Peyer's patch (tissue), 4 donors: ENCODE results near the gene TOB2. TPM values are rescaled to one million over a fixed set of nuclear protein-coding genes. Genes with fewer than 3 reads are reported as not detected.
A peak's percentile ranks its signal among the peaks of the same experiment; 100 is the strongest.
"Not testable (repeated sequence)": the region's sequence is repeated elsewhere in the genome, so short reads cannot be mapped to it uniquely, and the experiment has no call there.

Experiments used
- DNase-seq, 3 donors: peaks; one replicate each; pipeline ENCODE4 v3.0.0-alpha.2; 2017 to 2019
- H3K27ac ChIP-seq, 4 donors: fragments of 200-600 bp; sonication (generic); one replicate each; pipeline ENCODE4 v1.5.1; 2016 to 2019
- H3K27me3 ChIP-seq, 2 donors: fragments of 200-600 bp; sonication (generic); one replicate each; pipeline ENCODE4 v1.5.1; 2019
- H3K36me3 ChIP-seq, 3 donors: fragments of 200-600 bp; sonication (generic); one replicate each; pipeline ENCODE4 v1.5.1; 2016 to 2019
- H3K4me1 ChIP-seq, 4 donors: fragments of 200-600 bp; sonication (generic); one replicate each; pipeline ENCODE4 v1.5.1; 2016 to 2019
- H3K4me3 ChIP-seq, 4 donors: fragments of 200-600 bp; sonication (generic); 1 replicate in 3 of 4; 2 replicates in 1 of 4; pipeline ENCODE4 v1.5.1; 2016 to 2019; ENCODE audit warnings: mild to moderate bottlenecking in 1 of 4
- H3K9me3 ChIP-seq, 4 donors: fragments of 200-600 bp; sonication (generic); one replicate each; pipeline ENCODE4 v1.5.1; 2016 to 2019; ENCODE audit warnings: mild to moderate bottlenecking in 1 of 4
- POLR2A ChIP-seq, 2 donors: fragments of 450-650 bp; IDR thresholded peaks; one replicate each; pipeline ENCODE4 v1.5.1; 2017; ENCODE audit warnings: antibody characterized with exemption in 2 of 2, mild to moderate bottlenecking in 2 of 2, moderate library complexity in 2 of 2
- total RNA-seq, 4 donors: library from RNA; depleted of rRNA; stranded (reverse); fragments of >200 nt; gene quantifications; one replicate each; pipeline ENCODE4 v1.1.0, GENCODE V29; 2016
- TF ChIP-seq, protein P1 (sequence below), 6 experiments: fragments of 450-650 bp in 4 of 6; fragments of 200-600 bp in 2 of 6; sonication (generic) in 1 of 6; IDR thresholded peaks; one replicate each; pipeline ENCODE4 v1.5.1; 2017 to 2019; ENCODE audit warnings: antibody characterized with exemption in 6 of 6, mild to moderate bottlenecking in 3 of 6, moderate library complexity in 1 of 6

TOB2 gene
- total RNA-seq, 4 donors from 2014 or later = 18.2 to 78.6 (median 74.4) TPM

GRCh38 chr22:41471568-41471967 lies 25.0 kb upstream of the TOB2 start:
- TF ChIP-seq, protein P1, sequence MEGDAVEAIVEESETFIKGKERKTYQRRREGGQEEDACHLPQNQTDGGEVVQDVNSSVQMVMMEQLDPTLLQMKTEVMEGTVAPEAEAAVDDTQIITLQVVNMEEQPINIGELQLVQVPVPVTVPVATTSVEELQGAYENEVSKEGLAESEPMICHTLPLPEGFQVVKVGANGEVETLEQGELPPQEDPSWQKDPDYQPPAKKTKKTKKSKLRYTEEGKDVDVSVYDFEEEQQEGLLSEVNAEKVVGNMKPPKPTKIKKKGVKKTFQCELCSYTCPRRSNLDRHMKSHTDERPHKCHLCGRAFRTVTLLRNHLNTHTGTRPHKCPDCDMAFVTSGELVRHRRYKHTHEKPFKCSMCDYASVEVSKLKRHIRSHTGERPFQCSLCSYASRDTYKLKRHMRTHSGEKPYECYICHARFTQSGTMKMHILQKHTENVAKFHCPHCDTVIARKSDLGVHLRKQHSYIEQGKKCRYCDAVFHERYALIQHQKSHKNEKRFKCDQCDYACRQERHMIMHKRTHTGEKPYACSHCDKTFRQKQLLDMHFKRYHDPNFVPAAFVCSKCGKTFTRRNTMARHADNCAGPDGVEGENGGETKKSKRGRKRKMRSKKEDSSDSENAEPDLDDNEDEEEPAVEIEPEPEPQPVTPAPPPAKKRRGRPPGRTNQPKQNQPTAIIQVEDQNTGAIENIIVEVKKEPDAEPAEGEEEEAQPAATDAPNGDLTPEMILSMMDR (IDR thresholded peaks at IDR 0.05) = peak in 3 of 6 experiments; percentile 17 to 45 (median 20)
- peak; percentile 6 to 60 for TF ChIP-seq POLR2A (IDR thresholded peaks at IDR 0.05)
- no peaks in the 10 kb centered on the region for H3K9me3 ChIP-seq
- H3K4me1 ChIP-seq = peaks cover 0 to 58% (median 3%) of the 10 kb centered on the region in 4 donors

DNA sequence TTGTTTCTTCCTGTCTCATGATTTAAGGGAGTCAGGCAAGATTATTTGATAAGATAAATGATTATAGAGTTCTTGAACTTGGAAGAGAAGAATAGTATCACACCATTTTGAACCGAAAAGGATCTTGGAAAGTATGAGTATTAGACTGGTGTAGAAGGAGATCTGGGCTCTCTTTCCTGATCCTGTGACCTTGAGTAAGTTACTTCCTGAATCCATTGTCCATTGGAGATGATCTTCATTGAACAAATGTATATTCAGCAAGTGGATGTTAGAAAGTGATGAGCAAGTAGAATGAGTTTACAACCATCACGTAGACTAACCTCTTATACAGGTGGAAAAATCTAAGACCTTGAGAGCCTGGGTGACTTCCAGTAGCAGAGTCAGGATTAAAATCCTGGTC lies 24.3 kb upstream of the TOB2 start:
- Histone ChIP-seq H3K9me3 (no peaks in the 10 kb centered on the region), H3K27me3 (no peaks in the 10 kb centered on the region), H3K36me3 (peaks cover 0 to 29% (median 2%) of the 10 kb centered on the region in 3 donors), H3K27ac (peak overlapping the region in 3 of 4 donors; percentile 94 to 97 (median 97)), H3K4me3 (peak overlapping the region in 2 of 4 donors; percentile 35 to 83), H3K4me1 (peaks cover 0 to 58% (median 3%) of the 10 kb centered on the region in 4 donors)
- no peak for DNase-seq
- no peak for TF ChIP-seq POLR2A (IDR thresholded peaks at IDR 0.05)
- TF ChIP-seq, protein P1 (IDR thresholded peaks at IDR 0.05) = no peak

More at GRCh38 chr22:41471568-41471967, 25.0 kb upstream of the TOB2 start:
- H3K4me3 ChIP-seq = peak overlapping the region in 1 of 4 donors; percentile 33
- peak overlapping the region in 3 of 4 donors; percentile 24 to 97 (median 97) for H3K27ac ChIP-seq
- H3K36me3 ChIP-seq = peaks cover 0 to 23% (median 0%) of the 10 kb centered on the region in 3 donors
- H3K27me3 ChIP-seq = no peaks in the 10 kb centered on the region
- no peak for DNase-seq

DNA sequence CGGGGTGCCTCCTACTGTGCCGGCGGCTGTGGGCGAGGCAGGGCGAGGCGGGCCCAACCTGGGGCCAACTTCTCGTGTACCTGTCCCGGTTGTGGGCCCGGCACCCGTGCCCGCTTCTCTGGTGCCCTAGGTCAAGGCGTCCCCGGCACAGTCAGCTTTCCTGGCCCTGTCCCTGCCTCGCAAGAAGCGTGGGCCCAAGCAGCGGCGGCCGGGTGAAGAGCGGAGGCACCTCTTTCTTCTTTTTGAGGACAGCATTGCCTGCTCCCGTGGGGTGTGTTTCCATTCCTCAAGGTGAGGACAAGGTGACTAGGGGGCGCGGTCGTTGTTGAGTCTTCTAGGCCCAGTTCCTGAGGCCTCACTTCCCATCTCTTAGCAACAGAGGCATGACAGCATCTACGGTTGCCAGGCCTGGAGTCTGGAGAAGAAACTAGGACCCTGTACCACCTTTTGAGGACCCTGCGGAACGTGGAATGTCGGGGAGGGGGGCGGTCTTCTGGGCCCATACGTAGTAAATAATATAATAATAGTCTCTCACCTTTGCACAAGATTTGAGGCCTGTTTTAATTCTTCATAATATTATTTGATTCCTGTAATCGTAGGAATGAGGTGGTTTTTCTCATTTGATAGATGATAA lies 22.7 kb upstream of the TOB2 start:
- H3K9me3 ChIP-seq = no peaks in the 10 kb centered on the region
- peaks cover 0 to 58% (median 3%) of the 10 kb centered on the region in 4 donors for H3K4me1 ChIP-seq
- peaks cover 0 to 45% (median 2%) of the 10 kb centered on the region in 3 donors for H3K36me3 ChIP-seq
- H3K4me3 ChIP-seq = peak overlapping the region; percentile 78 to 99 (median 84)
- H3K27me3 ChIP-seq = no peaks in the 10 kb centered on the region
- no peak for TF ChIP-seq POLR2A (IDR thresholded peaks at IDR 0.05)
- TF ChIP-seq, protein P1 (IDR thresholded peaks at IDR 0.05) = no peak
- DNase-seq = peak in 2 of 3 donors; percentile 38 to 79
- H3K27ac ChIP-seq = peak overlapping the region; percentile 89 to 97 (median 96)

DNA sequence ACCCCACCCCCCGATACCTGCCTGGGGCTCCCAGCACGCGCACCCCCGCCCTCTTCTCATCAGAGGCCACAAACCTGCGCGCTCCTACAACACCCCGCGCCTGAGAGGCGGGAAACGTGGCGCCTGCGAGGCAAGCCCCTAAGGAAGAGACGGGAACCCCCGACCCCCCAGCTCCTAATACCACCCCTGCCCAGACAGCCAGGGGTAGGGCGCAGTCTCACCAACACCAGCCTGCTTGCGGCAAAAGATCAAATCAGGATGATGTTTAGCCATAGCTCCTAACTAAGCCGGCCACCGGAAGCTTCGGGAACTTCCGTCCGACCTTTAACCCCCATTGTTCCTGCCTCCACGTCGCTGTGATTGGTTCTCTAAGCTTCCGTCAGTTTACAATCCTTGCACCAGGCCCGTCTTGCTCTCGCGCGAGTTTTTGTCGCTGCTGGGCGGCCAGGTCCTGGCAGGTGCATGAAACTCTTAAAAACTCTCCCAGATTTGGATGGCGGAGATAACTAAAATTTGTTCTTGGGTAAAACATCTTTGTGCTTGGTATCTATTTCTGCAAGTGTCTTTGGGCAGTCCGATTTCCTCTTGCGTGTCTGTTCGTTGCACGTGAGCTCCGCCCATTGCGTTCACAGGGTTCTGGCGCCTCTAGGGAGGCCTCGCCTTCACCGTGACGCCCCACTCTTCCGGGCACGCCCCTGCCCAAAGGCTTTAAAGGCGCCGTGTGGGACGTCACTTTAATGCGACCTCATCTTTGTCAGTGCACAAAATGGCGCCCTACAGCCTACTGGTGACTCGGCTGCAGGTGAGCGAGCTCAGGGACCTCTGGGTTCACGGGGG lies 22.0 kb upstream of the TOB2 start, which contains the start of the genes ACO2 and PHF5A:
TSS of gene ACO2 (plus strand) at position 737 of the 837 bp plus-strand sequence. CDS start at position 767, 30 bp downstream.
TSS of gene PHF5A (minus strand) at position 312 of the 837 bp plus-strand sequence. CDS start at position 273, 39 bp downstream.
- peaks cover 0 to 52% (median 2%) of the 10 kb centered on the region in 3 donors for H3K36me3 ChIP-seq
- no peaks in the 10 kb centered on the region for H3K27me3 ChIP-seq
- TF ChIP-seq, protein P1 (IDR thresholded peaks at IDR 0.05) = peak in 1 of 6 experiments; percentile 1
- TF ChIP-seq POLR2A (IDR thresholded peaks at IDR 0.05) = peak; percentile 86 to 87
- peak within 1 kb of the TSS; percentile 89 to 97 (median 96) for H3K27ac ChIP-seq
- no peaks in the 10 kb centered on the region for H3K9me3 ChIP-seq
- peak; percentile 97 to 99 (median 99) for DNase-seq
- H3K4me3 ChIP-seq = peak within 1 kb of the TSS; percentile 78 to 99 (median 84)
- peaks cover 0 to 52% (median 3%) of the 10 kb centered on the region in 4 donors for H3K4me1 ChIP-seq

- TF ChIP-seq, protein P1 (IDR thresholded peaks at IDR 0.05) = no peak
- no peak for TF ChIP-seq POLR2A (IDR thresholded peaks at IDR 0.05)
- no peak overlapping the region for H3K4me3 ChIP-seq
- no peaks in the 10 kb centered on the region for H3K9me3 ChIP-seq
- H3K36me3 ChIP-seq = peaks cover 0 to 91% (median 2%) of the 10 kb centered on the region in 3 donors
- H3K27me3 ChIP-seq = no peaks in the 10 kb centered on the region
- peaks cover 0 to 3% (median 0%) of the 10 kb centered on the region in 4 donors for H3K4me1 ChIP-seq
- H3K27ac ChIP-seq = no peak overlapping the region
- DNase-seq = no peak
These were observed 15.3 kb upstream of the TOB2 start for GRCh38 chr22:41461901-41462300.

DNA sequence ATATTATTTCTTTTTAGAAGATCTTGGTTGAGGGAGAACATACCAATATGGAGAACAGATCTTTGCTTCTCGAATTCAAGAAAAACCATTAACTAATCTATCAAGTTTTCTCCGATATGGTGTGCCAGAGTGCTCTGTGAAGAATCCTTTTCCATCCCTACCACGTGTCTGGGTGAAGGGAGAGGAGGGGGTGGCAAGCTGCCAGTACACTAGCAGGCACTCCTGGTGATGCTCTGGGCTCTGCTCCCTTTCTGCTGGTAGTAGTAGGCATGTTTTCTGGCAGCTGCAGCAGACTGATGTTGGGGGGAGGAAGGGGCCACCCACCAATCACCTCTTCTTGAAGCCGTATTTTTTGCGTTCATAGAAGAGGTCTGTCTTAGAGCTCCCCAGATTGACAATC lies 13.5 kb upstream of the TOB2 start:
- DNase-seq, H3K9me3 ChIP-seq, H3K4me3 ChIP-seq, H3K27me3 ChIP-seq, H3K4me1 ChIP-seq, H3K27ac ChIP-seq: not testable (repeated sequence)
- peaks cover 0 to 73% (median 0%) of the 10 kb centered on the region in 3 donors for H3K36me3 ChIP-seq
